HG03108 (cell line): ENCODE results near the gene C1orf87.
A peak's percentile ranks its signal among the peaks of the same experiment; 100 is the strongest.

ENCODE experiments used
- ATAC-seq: cut with Tn5 transposase; IDR thresholded peaks from one replicate; pipeline ENCODE4 v1.9.1; 2021; ENCODE audit warnings: moderate library complexity; ENCODE audit not compliant: unreplicated experiment

Gene C1orf87

GRCh38 chr1:59952065-59952464 is 121.5 kb downstream of the C1orf87 start:
- no peak for ATAC-seq

- no peak for ATAC-seq
Observed at GRCh38 chr1:59949648-59950047, 123.9 kb downstream of the C1orf87 start.

- ATAC-seq: no peak
Observed at GRCh38 chr1:59948990-59949389, 124.6 kb downstream of the C1orf87 start.

GRCh38 chr1:59947047-59947938 is 126.3 kb downstream of the C1orf87 start:
- peak; percentile 69 for ATAC-seq

- ATAC-seq: no peak
Observed at GRCh38 chr1:59945790-59946189, 127.8 kb downstream of the C1orf87 start.
